HG03095 (cell line): ENCODE data around the gene DIPK2A.

Source experiments
- ATAC-seq: cut with Tn5 transposase; IDR thresholded peaks from one replicate; pipeline ENCODE4 v1.9.1; 2021; ENCODE audit warnings: moderate library complexity; ENCODE audit not compliant: unreplicated experiment

DIPK2A gene

GRCh38 chr3:143971359-143972154 lies at the start of gene DIPK2A:
Gene DIPK2A (plus strand): TSS chr3:143971823. CDS start chr3:143972333, 510 bp downstream.
- ATAC-seq, result peak; percentile 52

- peak; percentile 85 for ATAC-seq
Observed at GRCh38 chr3:143924522-143925285, 46.9 kb upstream of the DIPK2A start.

GRCh38 chr3:143928056-143928455 lies 43.6 kb upstream of the DIPK2A start:
- ATAC-seq, result no peak

GRCh38 chr3:143928541-143929255 lies 42.9 kb upstream of the DIPK2A start:
- no peak for ATAC-seq

- ATAC-seq, result no peak
Observed at GRCh38 chr3:143934791-143935190, 36.8 kb upstream of the DIPK2A start.

GRCh38 chr3:143935678-143936077 lies 35.9 kb upstream of the DIPK2A start:
- no peak for ATAC-seq

GRCh38 chr3:143950810-143951209 lies 20.8 kb upstream of the DIPK2A start:
- ATAC-seq, result no peak

GRCh38 chr3:143951351-143951971 lies 20.2 kb upstream of the DIPK2A start:
- ATAC-seq, result peak; percentile 73

GRCh38 chr3:143952569-143953072 lies 19.0 kb upstream of the DIPK2A start:
- ATAC-seq, result no peak

GRCh38 chr3:143955113-143955512 lies 16.5 kb upstream of the DIPK2A start:
- no peak for ATAC-seq

- no peak for ATAC-seq
Observed at GRCh38 chr3:143956838-143957237, 14.8 kb upstream of the DIPK2A start.

GRCh38 chr3:143957453-143957852 lies 14.2 kb upstream of the DIPK2A start:
- ATAC-seq, result no peak

- no peak for ATAC-seq
Observed at GRCh38 chr3:143958966-143959365, 12.7 kb upstream of the DIPK2A start.

- no peak for ATAC-seq
Observed at GRCh38 chr3:143961342-143961741, 10.3 kb upstream of the DIPK2A start.

- no peak for ATAC-seq
Observed at GRCh38 chr3:143963946-143964345, 7.7 kb upstream of the DIPK2A start.

GRCh38 chr3:143970773-143971358 lies 757 bp upstream of the DIPK2A start:
- peak; percentile 19 for ATAC-seq

- ATAC-seq, result no peak
Observed at GRCh38 chr3:143972155-143972504, 507 bp downstream of the DIPK2A start.

- ATAC-seq, result peak; percentile 31
Observed at GRCh38 chr3:143972505-143973258, 1.1 kb downstream of the DIPK2A start.

GRCh38 chr3:143973259-143974021 lies 1.8 kb downstream of the DIPK2A start:
- no peak for ATAC-seq
